ENCODE measurements around the gene SMKR1. TPM values are rescaled to one million over a fixed set of nuclear protein-coding genes. Genes with fewer than 3 reads are reported as not detected.

The SMKR1 gene
- total RNA-seq, 2 donors from 2014 or later, result 3.4 TPM; not detected in 1

DNA sequence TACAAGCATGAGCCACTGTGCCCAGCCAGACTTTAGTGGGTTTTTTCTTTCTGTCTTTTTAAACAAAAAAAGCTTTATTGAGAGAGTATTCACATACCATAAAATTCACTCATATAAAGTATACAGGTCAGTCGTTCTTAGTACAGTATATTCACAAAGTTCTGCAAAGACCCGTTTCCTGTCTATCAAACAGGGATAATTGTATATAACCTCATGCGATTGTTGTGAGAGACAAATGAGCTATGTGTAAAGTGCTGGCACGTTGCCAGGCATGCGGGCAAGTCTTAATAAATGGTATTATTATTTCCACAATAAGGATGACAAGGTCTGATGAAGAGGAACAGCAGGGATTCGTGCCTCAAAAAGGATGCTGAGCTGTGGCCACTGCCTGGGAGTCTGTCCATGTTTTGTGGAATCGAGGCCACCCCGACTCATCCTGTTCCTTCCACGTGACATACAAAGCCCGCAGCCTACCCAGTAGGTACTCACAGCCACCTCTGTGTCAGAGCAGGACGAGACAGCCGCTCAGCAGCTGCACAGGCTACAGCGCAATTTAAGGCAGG is 51.6 kb downstream of the SMKR1 start:
- DNase-seq (peak in 3 of 4 donors; percentile 5 to 16 (median 14)), ATAC-seq (no peak)
- no peaks in the 10 kb centered on the region for H3K9me3 ChIP-seq
- no peak overlapping the region for H3K4me3 ChIP-seq
- intact Hi-C loops (cut with DNase I), result no loop called here
- H3K27ac ChIP-seq, result no peak overlapping the region
- no peaks in the 10 kb centered on the region for H3K4me1 ChIP-seq
- 37 to 41% methylated on average over 13 of the region's 13 CpGs for whole genome bisulfite sequencing, 2 donors
- H3K27me3 ChIP-seq, result no peaks in the 10 kb centered on the region
- H3K36me3 ChIP-seq (replicated peaks in 1 of 2; ENCODE audit: insufficient read depth in 1 of 2, low read depth in 2 of 2), result no peaks in the 10 kb centered on the region
- TF ChIP-seq, protein P1, sequence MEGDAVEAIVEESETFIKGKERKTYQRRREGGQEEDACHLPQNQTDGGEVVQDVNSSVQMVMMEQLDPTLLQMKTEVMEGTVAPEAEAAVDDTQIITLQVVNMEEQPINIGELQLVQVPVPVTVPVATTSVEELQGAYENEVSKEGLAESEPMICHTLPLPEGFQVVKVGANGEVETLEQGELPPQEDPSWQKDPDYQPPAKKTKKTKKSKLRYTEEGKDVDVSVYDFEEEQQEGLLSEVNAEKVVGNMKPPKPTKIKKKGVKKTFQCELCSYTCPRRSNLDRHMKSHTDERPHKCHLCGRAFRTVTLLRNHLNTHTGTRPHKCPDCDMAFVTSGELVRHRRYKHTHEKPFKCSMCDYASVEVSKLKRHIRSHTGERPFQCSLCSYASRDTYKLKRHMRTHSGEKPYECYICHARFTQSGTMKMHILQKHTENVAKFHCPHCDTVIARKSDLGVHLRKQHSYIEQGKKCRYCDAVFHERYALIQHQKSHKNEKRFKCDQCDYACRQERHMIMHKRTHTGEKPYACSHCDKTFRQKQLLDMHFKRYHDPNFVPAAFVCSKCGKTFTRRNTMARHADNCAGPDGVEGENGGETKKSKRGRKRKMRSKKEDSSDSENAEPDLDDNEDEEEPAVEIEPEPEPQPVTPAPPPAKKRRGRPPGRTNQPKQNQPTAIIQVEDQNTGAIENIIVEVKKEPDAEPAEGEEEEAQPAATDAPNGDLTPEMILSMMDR (IDR thresholded peaks at IDR 0.05), result no peak
- TF ChIP-seq POLR2A (IDR thresholded peaks at IDR 0.05), result no peak

DNA sequence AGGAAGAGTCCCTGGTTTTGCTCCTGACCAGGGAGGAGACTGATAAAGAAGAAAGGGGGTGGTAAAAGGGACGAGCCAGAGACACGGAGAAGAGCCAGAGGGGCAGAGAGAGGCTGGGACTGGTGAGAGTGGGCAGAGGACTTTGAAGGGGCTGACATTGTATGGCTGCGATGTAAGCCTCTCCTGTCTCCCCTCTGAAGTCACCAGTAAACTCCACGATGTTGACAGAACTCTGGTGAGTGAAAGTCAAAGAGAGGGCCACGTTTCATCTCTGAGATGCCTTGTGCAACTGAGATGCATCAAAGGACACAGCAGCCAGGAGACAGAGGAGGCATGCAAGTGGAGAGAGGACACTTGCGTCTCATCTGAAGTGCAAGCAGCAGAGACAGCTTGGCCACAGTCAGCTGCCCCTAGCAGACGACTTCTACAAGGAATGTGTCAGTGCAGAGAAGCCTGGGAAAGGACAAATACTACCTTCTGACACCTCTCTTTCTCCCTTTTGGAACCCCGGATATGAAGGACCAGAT is 54.3 kb downstream of the SMKR1 start:
- H3K36me3 ChIP-seq (replicated peaks in 1 of 2; ENCODE audit: insufficient read depth in 1 of 2, low read depth in 2 of 2), result no peaks in the 10 kb centered on the region
- WGBS, 2 donors, result 41 to 44% methylated on average over 8 of the region's 8 CpGs
- no peak for ATAC-seq
- intact Hi-C loops (cut with DNase I), result no loop called here
- H3K27ac ChIP-seq, result no peak overlapping the region
- no peaks in the 10 kb centered on the region for H3K9me3 ChIP-seq
- TF ChIP-seq, protein P1 (IDR thresholded peaks at IDR 0.05), result no peak
- no peak for TF ChIP-seq POLR2A (IDR thresholded peaks at IDR 0.05)
- DNase-seq, result no peak
- H3K4me3 ChIP-seq, result no peak overlapping the region
- no peaks in the 10 kb centered on the region for H3K27me3 ChIP-seq
- no peaks in the 10 kb centered on the region for H3K4me1 ChIP-seq

DNA sequence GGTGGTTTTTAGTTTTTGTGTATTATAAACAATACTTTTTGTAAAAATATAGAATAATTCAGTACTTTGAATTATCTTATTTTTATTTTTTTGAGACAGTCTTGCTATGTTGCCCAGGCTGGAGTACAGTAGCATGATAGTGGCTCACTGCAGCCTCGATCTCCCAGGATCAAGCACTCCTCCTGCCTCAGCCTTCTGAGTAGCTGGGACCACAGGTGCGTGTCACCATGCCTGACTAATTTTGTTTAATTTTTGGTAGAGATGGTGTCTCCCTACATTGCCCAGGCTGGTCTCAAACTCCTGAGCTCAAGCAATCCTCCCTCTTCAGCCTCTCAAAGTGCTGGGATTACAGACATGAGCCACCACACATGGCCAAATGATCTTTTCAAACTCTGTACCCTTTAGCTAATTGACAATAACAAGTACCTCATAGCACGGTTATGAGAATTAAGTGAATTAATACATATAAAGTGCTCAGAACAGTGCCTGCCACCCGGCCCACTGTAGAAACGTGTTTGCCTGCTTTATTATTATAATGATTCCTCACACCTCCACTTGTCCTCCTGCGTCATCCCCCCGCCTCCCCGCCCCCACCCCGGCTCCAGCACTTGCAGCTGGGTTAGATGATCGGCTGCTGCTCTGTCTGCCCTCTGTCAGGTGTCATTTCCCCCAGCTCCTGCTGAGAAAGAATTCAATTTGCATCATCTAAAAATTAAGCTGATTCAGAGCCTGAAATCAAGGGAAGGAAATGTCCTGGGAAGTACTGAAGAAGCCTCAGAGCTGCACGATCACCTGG is 55.6 kb downstream of the SMKR1 start:
- DNase-seq (no peak), ATAC-seq (no peak)
- 46 to 52% methylated on average over 11 of the region's 11 CpGs for WGBS, 2 donors
- no peak overlapping the region for H3K27ac ChIP-seq
- no peak overlapping the region for H3K4me3 ChIP-seq
- no peaks in the 10 kb centered on the region for H3K9me3 ChIP-seq
- H3K27me3 ChIP-seq, result no peaks in the 10 kb centered on the region
- intact Hi-C loops (cut with DNase I), result no loop called here
- no peaks in the 10 kb centered on the region for H3K4me1 ChIP-seq
- no peak for TF ChIP-seq POLR2A (IDR thresholded peaks at IDR 0.05)
- TF ChIP-seq, protein P1 (IDR thresholded peaks at IDR 0.05), result no peak
- H3K36me3 ChIP-seq (replicated peaks in 1 of 2; ENCODE audit: insufficient read depth in 1 of 2, low read depth in 2 of 2), result no peaks in the 10 kb centered on the region

DNA sequence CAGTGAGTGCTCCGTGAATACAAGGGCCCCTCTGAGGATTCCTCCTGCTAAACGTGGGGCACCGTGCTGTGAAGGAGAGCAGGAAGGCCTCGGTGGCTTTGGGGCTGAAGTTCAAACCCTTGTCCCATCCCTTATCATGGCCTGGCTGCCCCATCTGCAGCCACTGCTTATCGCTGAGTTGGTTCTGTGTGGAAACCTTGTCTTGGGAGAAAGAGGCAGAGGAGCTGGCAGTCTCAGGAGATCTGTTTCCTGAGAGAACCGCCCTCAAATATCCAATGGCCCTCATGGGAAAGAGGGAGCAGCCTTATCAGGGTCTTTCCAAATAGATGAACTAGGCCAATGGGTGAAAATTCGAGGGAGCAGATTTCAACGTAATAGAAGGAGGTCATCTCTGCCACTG is 57.2 kb downstream of the SMKR1 start:
- Histone ChIP-seq H3K27me3 (no peaks in the 10 kb centered on the region), H3K27ac (no peak overlapping the region), H3K36me3 (replicated peaks in 1 of 2; ENCODE audit: insufficient read depth in 1 of 2, low read depth in 2 of 2) (no peaks in the 10 kb centered on the region), H3K9me3 (no peaks in the 10 kb centered on the region), H3K4me1 (no peaks in the 10 kb centered on the region), H3K4me3 (no peak overlapping the region)
- intact Hi-C loops (cut with DNase I), result no loop called here
- 65 to 74% methylated on average over 8 of the region's 8 CpGs for WGBS, 2 donors
- ATAC-seq (no peak), DNase-seq (no peak)
- TF ChIP-seq POLR2A (IDR thresholded peaks at IDR 0.05), result no peak
- TF ChIP-seq, protein P1 (IDR thresholded peaks at IDR 0.05), result no peak

Measured in body of pancreas (tissue), 4 donors.